ENCODE results near the gene HACD3. TPM values are rescaled to one million over a fixed set of nuclear protein-coding genes. Genes with fewer than 3 reads are reported as not detected.

HACD3 gene
- total and polyA plus RNA-seq, 9 of the 15 experiments (the other 6 are each of a cell fraction or from before 2014, with no cell fraction given), result 48.1 to 117 (median 72.8) TPM

DNA sequence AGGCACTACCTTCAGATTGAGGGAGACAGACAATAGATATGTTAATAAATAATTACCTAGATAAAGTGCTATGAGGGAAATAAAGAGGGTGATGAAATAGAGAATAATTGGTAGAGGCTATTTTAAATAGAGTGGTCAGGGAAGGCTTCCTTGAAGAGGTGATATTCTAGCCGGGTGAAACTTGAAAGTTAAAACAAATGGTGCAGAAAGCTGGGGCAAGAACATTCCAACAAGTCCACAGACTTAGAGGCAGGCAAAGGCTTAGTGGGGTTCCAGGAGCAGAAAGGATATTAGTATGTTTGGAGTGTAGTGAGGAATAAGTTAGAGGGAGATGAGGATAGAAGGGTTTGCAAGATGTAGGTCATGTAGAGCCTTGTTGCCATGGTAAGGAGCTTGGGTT is 10.1 kb downstream of the HACD3 start:
- in situ Hi-C loops (cut with MboI), result no loop called here
- Histone ChIP-seq H3K79me2 (ENCODE audit: control insufficient read depth, insufficient read depth, low read length) (peaks cover 87% of the 10 kb centered on the region), H3K4me3 (no peak overlapping the region), H4K20me1 (replicated peaks; ENCODE audit: control insufficient read depth, insufficient read depth, low read length) (peaks cover 4% of the 10 kb centered on the region; the same call in 1 of the 2 replicates), H3K4me1 (replicated peaks in 1 of 2; ENCODE audit: control insufficient read depth in 2 of 2, insufficient read depth in 2 of 2, low read length in 2 of 2) (no peaks in the 10 kb centered on the region; a peak in 1 of 5 replicates), H3K9me1 (ENCODE audit: control insufficient read depth, insufficient read depth, low read length) (no peaks in the 10 kb centered on the region), H2AFZ (ENCODE audit: low read depth, low read length) (no peak overlapping the region), H3K27me3 (ENCODE audit: control insufficient read depth in 2 of 2, insufficient read depth in 2 of 2, low read length in 2 of 2) (no peaks in the 10 kb centered on the region), H3K4me2 (ENCODE audit: insufficient read depth, low read length) (no peak overlapping the region), H3K36me3 (ENCODE audit: control insufficient read depth, insufficient read depth, low read length) (peaks cover 33% of the 10 kb centered on the region; the same call in 2 of the 3 replicates), H3K9me3 (replicated peaks; ENCODE audit: control insufficient read depth, insufficient read depth, low read depth, low read length) (no peaks in the 10 kb centered on the region), H3K27ac (ENCODE audit: extremely low read depth, low read depth, low read length) (no peak overlapping the region), H3K9ac (ENCODE audit: insufficient read depth in 1 of 2, low read depth in 2 of 2, low read length in 2 of 2) (no peak overlapping the region)
- ChIA-PET POLR2A (interaction anchor here (0.7 to 2.6 kb wide), 4 partner anchors 9 to 24 kb away, joined by 3 to 12 read pairs (median 4); partner anchors contain the start of gene HACD3), CTCF (ENCODE audit: low intra/inter-chr PET ratio) (no interaction called here)
- BruUV-seq (replicated peaks), result no TSS peak
- 69% methylated on average over 1 of the region's 1 CpG for WGBS (ENCODE audit: insufficient coverage, low coverage, missing lambda C conversion rate)
- ATAC-seq (peak; percentile 43; the same call in 2 of the 3 replicates), DNase-seq (ENCODE audit: extremely low read depth in 1 of 4, low spot score in 3 of 4) (no peak), FAIRE-seq (no peak)
- intact Hi-C loops (cut with micrococcal nuclease), result no loop called here
- TF ChIP-seq CBFA2T3 (IDR thresholded peaks at IDR 0.05) (no peak), ZFP36 (IDR thresholded peaks at IDR 0.05; ENCODE audit: low read depth, low read length, partially characterized antibody) (peak; percentile 71)
- TF ChIP-seq, protein P1, sequence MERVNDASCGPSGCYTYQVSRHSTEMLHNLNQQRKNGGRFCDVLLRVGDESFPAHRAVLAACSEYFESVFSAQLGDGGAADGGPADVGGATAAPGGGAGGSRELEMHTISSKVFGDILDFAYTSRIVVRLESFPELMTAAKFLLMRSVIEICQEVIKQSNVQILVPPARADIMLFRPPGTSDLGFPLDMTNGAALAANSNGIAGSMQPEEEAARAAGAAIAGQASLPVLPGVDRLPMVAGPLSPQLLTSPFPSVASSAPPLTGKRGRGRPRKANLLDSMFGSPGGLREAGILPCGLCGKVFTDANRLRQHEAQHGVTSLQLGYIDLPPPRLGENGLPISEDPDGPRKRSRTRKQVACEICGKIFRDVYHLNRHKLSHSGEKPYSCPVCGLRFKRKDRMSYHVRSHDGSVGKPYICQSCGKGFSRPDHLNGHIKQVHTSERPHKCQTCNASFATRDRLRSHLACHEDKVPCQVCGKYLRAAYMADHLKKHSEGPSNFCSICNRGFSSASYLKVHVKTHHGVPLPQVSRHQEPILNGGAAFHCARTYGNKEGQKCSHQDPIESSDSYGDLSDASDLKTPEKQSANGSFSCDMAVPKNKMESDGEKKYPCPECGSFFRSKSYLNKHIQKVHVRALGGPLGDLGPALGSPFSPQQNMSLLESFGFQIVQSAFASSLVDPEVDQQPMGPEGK (CRISPR knock-in tag; IDR thresholded peaks at IDR 0.05; ENCODE audit: borderline replicate concordance), result no peak
- TF ChIP-seq, protein P2, sequence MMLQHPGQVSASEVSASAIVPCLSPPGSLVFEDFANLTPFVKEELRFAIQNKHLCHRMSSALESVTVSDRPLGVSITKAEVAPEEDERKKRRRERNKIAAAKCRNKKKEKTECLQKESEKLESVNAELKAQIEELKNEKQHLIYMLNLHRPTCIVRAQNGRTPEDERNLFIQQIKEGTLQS (IDR thresholded peaks at IDR 0.05), result 0 out of 2 replicates have a peak, but pooled peaks have one; percentile 16
- TF ChIP-seq, protein P2 (CRISPR knock-in tag; conservative IDR thresholded peaks at IDR 0.05), result no peak

Data from K562 (cell line).